H1 (cell line): ENCODE measurements around the gene KHDC4. TPM values are rescaled to one million over a fixed set of nuclear protein-coding genes. Genes with fewer than 3 reads are reported as not detected.

Experiments used
- ASH2L ChIP-seq: fragments of 200-600, 300-600 bp; sonication (generic); IDR thresholded peaks from one replicate; pipeline ENCODE4 v1.7.1; 2017; ENCODE audit warnings: low read length
- CHD7 ChIP-seq: fragments of 300-600 bp; sonication (generic); IDR thresholded peaks from 2 replicates; pipeline ENCODE4 v1.7.1; 2012; ENCODE audit warnings: low read length, moderate library complexity, mild to moderate bottlenecking, inconsistent platforms; ENCODE audit not compliant: insufficient replicate concordance
- polyA plus RNA-seq, 7 experiments: library from polyadenylated mRNA; depleted of rRNA in 3 of 7; stranded (reverse) in 5 of 7; unstranded in 2 of 7; fragments of >200 nt in 5 of 7; fragments of 200-250 nt in 2 of 7; gene quantifications; 1 replicate in 5 of 7; 2 replicates in 1 of 7; 4 replicates in 1 of 7; pipeline versions ENCODE4 v1.2.1 to v1.2.3, GENCODE V29; 2011 to 2013; ENCODE audit warnings: missing spikeins in 2 of 7, mixed read lengths in 2 of 7
- total RNA-seq: library from RNA; stranded (reverse); fragmentation: NEBNext Ultra II Directional; extraction: Animal tissue kit (Norgen Biotek cat#: 25700); gene quantifications from 2 replicates; pipeline ENCODE4 v1.2.1, GENCODE V29; 2021

Gene KHDC4
- total and polyA plus RNA-seq, 2 of the 8 experiments (the other 6 are each of a cell fraction or from before 2014, with no cell fraction given) = 56.6 to 81.1 TPM

DNA sequence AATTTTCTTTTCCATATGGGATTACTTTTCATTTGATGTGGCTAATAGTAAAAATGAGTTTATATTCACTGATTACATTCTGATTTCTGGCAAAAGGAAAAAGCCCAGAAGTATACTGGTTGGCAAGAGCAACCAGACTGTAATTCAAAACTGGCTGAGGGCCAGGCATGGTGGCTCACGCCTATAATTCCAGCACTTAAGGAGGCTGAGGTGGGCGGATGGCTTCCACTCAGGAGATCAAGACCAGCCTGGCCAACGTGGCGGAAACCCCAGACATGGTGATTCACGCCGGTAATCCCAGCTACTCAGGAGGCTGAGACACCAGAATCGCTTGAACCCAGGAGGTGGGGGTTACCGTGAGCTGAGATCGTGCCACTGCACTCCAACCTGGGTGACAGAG is 60.4 kb downstream of the KHDC4 start (continued):
- no peak for TF ChIP-seq CHD7
- TF ChIP-seq ASH2L = no peak
